Stimulated activated CD4-positive, alpha-beta T cell treated with anti-CD3 and anti-CD28 coated beads, TNF-alpha, amount 100 ng/mL, for 48 hours (primary cell): Measurements from ENCODE around the gene GPBP1L1.
"Not testable (repeated sequence)": the region's sequence is repeated elsewhere in the genome, so short reads cannot be mapped to it uniquely, and the experiment has no call there.

Experiments used
- DNase-seq, 3 donors: peaks; one replicate each; pipeline ENCODE4 v3.0.0-alpha.2; 2020; ENCODE audit warnings: low read depth in 3 of 3

Gene GPBP1L1

GRCh38 chr1:45635211-45635610 lies 51.1 kb downstream of the GPBP1L1 start:
- no peak for DNase-seq

GRCh38 chr1:45630429-45630828 lies 55.9 kb downstream of the GPBP1L1 start:
- DNase-seq, result no peak

- DNase-seq, result no peak
Observed at GRCh38 chr1:45629035-45629434, 57.3 kb downstream of the GPBP1L1 start.

GRCh38 chr1:45623972-45624371 lies 62.4 kb downstream of the GPBP1L1 start, which contains the start of gene CCDC17:
Gene CCDC17 (minus strand): TSS chr1:45624054. CDS start chr1:45623909, 145 bp downstream.
- DNase-seq, result no peak

- no peak for DNase-seq
Observed at GRCh38 chr1:45622524-45623394, 63.6 kb downstream of the GPBP1L1 start.

- DNase-seq, result no peak
Observed at GRCh38 chr1:45621895-45622523, 64.3 kb downstream of the GPBP1L1 start.

GRCh38 chr1:45621501-45621836 lies 64.9 kb downstream of the GPBP1L1 start:
- no peak for DNase-seq

- DNase-seq, result no peak
Observed at GRCh38 chr1:45620588-45621500, 65.5 kb downstream of the GPBP1L1 start.

- DNase-seq, result no peak
Observed at GRCh38 chr1:45619149-45619921, 67.0 kb downstream of the GPBP1L1 start.

GRCh38 chr1:45617618-45618017 lies 68.7 kb downstream of the GPBP1L1 start:
- no peak for DNase-seq

- DNase-seq, result no peak
Observed at GRCh38 chr1:45615885-45616284, 70.4 kb downstream of the GPBP1L1 start.

GRCh38 chr1:45612941-45613579 lies 73.3 kb downstream of the GPBP1L1 start:
- DNase-seq, result no peak

GRCh38 chr1:45610589-45611226 lies 75.6 kb downstream of the GPBP1L1 start:
- DNase-seq, result no peak

- DNase-seq, result no peak
Observed at GRCh38 chr1:45608175-45609156, 77.9 kb downstream of the GPBP1L1 start.

- DNase-seq, result no peak
Observed at GRCh38 chr1:45607404-45608074, 78.8 kb downstream of the GPBP1L1 start.

- no peak for DNase-seq
Observed at GRCh38 chr1:45604239-45604638, 82.1 kb downstream of the GPBP1L1 start.

GRCh38 chr1:45596765-45597164 lies 89.6 kb downstream of the GPBP1L1 start:
- DNase-seq, result not testable (repeated sequence)

GRCh38 chr1:45594412-45594811 lies 91.9 kb downstream of the GPBP1L1 start:
- no peak for DNase-seq

- DNase-seq, result no peak
Observed at GRCh38 chr1:45589861-45590260, 96.5 kb downstream of the GPBP1L1 start.
